Astrocyte (in vitro differentiated cells and primary cell): Measurements from ENCODE around the gene PGS1.

Experiments used
- EZH2 ChIP-seq: IDR thresholded peaks from 2 replicates; pipeline ENCODE4 v1.6.1; 2012; ENCODE audit warnings: mild to moderate bottlenecking, low read length, inconsistent platforms; ENCODE audit not compliant: insufficient read depth
- TF ChIP-seq, protein P1 (sequence below): IDR thresholded peaks from 2 replicates; pipeline ENCODE4 v1.5.1; 2011; ENCODE audit warnings: low read depth, mild to moderate bottlenecking, inconsistent platforms, low read length, moderate library complexity; ENCODE audit not compliant: insufficient read depth

DNA sequence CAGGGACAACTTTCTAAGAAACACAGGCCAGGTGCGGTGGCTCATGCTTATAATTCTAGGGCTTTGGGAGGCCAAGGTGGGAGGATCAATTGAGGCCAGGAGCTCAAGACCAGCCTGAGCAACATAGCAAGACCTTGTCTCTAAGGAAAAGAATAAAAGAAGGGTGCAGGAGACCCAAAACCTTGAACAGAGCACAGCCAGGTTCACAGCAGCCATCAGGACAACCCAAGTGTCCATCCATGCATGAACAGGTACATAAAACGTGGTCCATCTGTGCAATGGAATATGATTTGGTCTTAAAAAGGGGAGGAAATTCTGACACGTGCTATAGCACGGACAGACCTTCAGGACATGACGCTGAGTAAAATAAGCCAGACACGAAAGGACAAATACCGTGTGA is 91.0 kb downstream of the PGS1 start:
- TF ChIP-seq, protein P1, sequence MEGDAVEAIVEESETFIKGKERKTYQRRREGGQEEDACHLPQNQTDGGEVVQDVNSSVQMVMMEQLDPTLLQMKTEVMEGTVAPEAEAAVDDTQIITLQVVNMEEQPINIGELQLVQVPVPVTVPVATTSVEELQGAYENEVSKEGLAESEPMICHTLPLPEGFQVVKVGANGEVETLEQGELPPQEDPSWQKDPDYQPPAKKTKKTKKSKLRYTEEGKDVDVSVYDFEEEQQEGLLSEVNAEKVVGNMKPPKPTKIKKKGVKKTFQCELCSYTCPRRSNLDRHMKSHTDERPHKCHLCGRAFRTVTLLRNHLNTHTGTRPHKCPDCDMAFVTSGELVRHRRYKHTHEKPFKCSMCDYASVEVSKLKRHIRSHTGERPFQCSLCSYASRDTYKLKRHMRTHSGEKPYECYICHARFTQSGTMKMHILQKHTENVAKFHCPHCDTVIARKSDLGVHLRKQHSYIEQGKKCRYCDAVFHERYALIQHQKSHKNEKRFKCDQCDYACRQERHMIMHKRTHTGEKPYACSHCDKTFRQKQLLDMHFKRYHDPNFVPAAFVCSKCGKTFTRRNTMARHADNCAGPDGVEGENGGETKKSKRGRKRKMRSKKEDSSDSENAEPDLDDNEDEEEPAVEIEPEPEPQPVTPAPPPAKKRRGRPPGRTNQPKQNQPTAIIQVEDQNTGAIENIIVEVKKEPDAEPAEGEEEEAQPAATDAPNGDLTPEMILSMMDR, result no peak
- TF ChIP-seq EZH2, result no peak
